Endodermal cell (in vitro differentiated cells): ENCODE results near the gene KDM4F. TPM values are rescaled to one million over a fixed set of nuclear protein-coding genes. Genes with fewer than 3 reads are reported as not detected.

ENCODE experiments used
- DNase-seq: peaks from one replicate; pipeline ENCODE4 v3.0.0-alpha.2; 2017
- H3K27ac ChIP-seq: 2 replicates; pipeline ENCODE4 v1.5.1; 2013; ENCODE audit warnings: mild to moderate bottlenecking, low read depth, low read length, moderate library complexity
- H3K27me3 ChIP-seq: 2 replicates; pipeline ENCODE4 v1.6.1; 2013; ENCODE audit warnings: mild to moderate bottlenecking, low read length, moderate library complexity; ENCODE audit not compliant: insufficient read depth, control insufficient read depth, poor library complexity, severe bottlenecking
- H3K36me3 ChIP-seq: 2 replicates; pipeline ENCODE4 v1.7.0; 2013; ENCODE audit warnings: mild to moderate bottlenecking, low read length, moderate library complexity; ENCODE audit not compliant: control insufficient read depth, insufficient read depth
- H3K4me1 ChIP-seq: one replicate; pipeline ENCODE4 v1.7.0; 2013; ENCODE audit warnings: low read length; ENCODE audit not compliant: control insufficient read depth, insufficient read depth
- H3K4me3 ChIP-seq: 2 replicates; pipeline ENCODE4 v1.5.1; 2013; ENCODE audit warnings: mild to moderate bottlenecking, low read length, moderate library complexity
- H3K9ac ChIP-seq: 2 replicates; pipeline ENCODE4 v1.6.1; 2013; ENCODE audit warnings: mild to moderate bottlenecking, low read length, moderate library complexity; ENCODE audit not compliant: poor library complexity, severe bottlenecking; ENCODE audit errors: extremely low read depth
- H3K9me3 ChIP-seq: 2 replicates; pipeline ENCODE4 v1.6.1; 2013; ENCODE audit warnings: mild to moderate bottlenecking, low read length, moderate library complexity; ENCODE audit not compliant: control insufficient read depth
- H3K27ac Mint-ChIP-seq: 2 replicates; pipeline ENCODE4 v1.8.0; 2020; ENCODE audit warnings: mixed read lengths
- H3K27me3 Mint-ChIP-seq: 2 replicates; pipeline ENCODE4 v1.8.0; 2021; ENCODE audit warnings: mild to moderate bottlenecking, mixed read lengths; ENCODE audit not compliant: insufficient read depth
- H3K36me3 Mint-ChIP-seq: 2 replicates; pipeline ENCODE4 v1.8.0; 2020; ENCODE audit warnings: low read depth, mixed read lengths
- H3K4me1 Mint-ChIP-seq: 2 replicates; pipeline ENCODE4 v1.8.0; 2020; ENCODE audit warnings: mixed read lengths
- H3K4me3 Mint-ChIP-seq: 2 replicates; pipeline ENCODE4 v1.8.0; 2020; ENCODE audit warnings: mild to moderate bottlenecking, moderate library complexity, mixed read lengths
- H3K9me3 Mint-ChIP-seq: 2 replicates; pipeline ENCODE4 v1.8.0; 2020; ENCODE audit warnings: mild to moderate bottlenecking, mixed read lengths
- CTCF ChIP-seq: fragments of 200-600 bp; sonication (generic); conservative IDR thresholded peaks from 2 replicates; pipeline ENCODE4 v1.5.0; 2021; ENCODE audit warnings: antibody characterized with exemption, mild to moderate bottlenecking
- WGBS, 2 experiments: methylation state at CpG; one replicate each; pipeline versions ENCODE4 v1.1.5 to v1.1.7; 2013; ENCODE audit warnings: missing lambda C conversion rate in 2 of 2, mixed read lengths in 1 of 2; ENCODE audit not compliant: insufficient coverage in 1 of 2, insufficient read length in 1 of 2; 5-methylcytosine and 5-hydroxymethylcytosine counted together
- total RNA-seq, 2 donors: library from RNA; stranded (reverse); fragmentation: NEBNext Ultra II Directional in 1 of 2; extraction: Animal tissue kit (Norgen Biotek cat#: 25700) in 1 of 2; gene quantifications; 2 replicates in 1 of 2; 3 replicates in 1 of 2; pipeline ENCODE4 v1.2.1, GENCODE V29; 2021

The KDM4F gene
- total RNA-seq, 2 donors from 2014 or later, result not detected

GRCh38 chr11:95081010-95081409, 31.8 kb downstream of the KDM4F start:
- no peaks in the 10 kb centered on the region for H3K4me1 ChIP-seq
- H3K9me3 ChIP-seq, result no peaks in the 10 kb centered on the region
- H3K27me3 ChIP-seq, result no peaks in the 10 kb centered on the region
- Mint-ChIP-seq H3K27ac (no peak overlapping the region), H3K9me3 (no peaks in the 10 kb centered on the region), H3K4me3 (no peak overlapping the region), H3K4me1 (peaks cover 9% of the 10 kb centered on the region), H3K27me3 (peaks cover 14% of the 10 kb centered on the region), H3K36me3 (no peaks in the 10 kb centered on the region)
- WGBS, 2 experiments, result 79 to 95% methylated on average over 2 to 5 of the region's 5 CpGs
- H3K27ac ChIP-seq, result no peak overlapping the region
- H3K4me3 ChIP-seq, result no peak overlapping the region
- no peak for TF ChIP-seq CTCF
- H3K36me3 ChIP-seq, result no peaks in the 10 kb centered on the region
- no peak for DNase-seq
- no peak overlapping the region for H3K9ac ChIP-seq

- TF ChIP-seq CTCF, result no peak
- H3K27ac Mint-ChIP-seq, result no peak overlapping the region
These were observed 32.2 kb downstream of the KDM4F start for GRCh38 chr11:95081412-95081811.

GRCh38 chr11:95082576-95083001, 33.4 kb downstream of the KDM4F start:
- Mint-ChIP-seq H3K27ac (no peak overlapping the region), H3K36me3 (no peaks in the 10 kb centered on the region), H3K4me1 (peaks cover 6% of the 10 kb centered on the region), H3K4me3 (no peak overlapping the region), H3K27me3 (peaks cover 25% of the 10 kb centered on the region), H3K9me3 (no peaks in the 10 kb centered on the region)
- H3K9me3 ChIP-seq, result no peaks in the 10 kb centered on the region
- H3K27me3 ChIP-seq, result no peaks in the 10 kb centered on the region
- TF ChIP-seq CTCF, result no peak
- no peaks in the 10 kb centered on the region for H3K4me1 ChIP-seq
- no peak overlapping the region for H3K27ac ChIP-seq
- 97 to 100% methylated on average over 1 to 2 of the region's 2 CpGs for WGBS, 2 experiments
- no peaks in the 10 kb centered on the region for H3K36me3 ChIP-seq
- H3K4me3 ChIP-seq, result no peak overlapping the region
- peak; percentile 24 for DNase-seq
- H3K9ac ChIP-seq, result no peak overlapping the region

More at GRCh38 chr11:95081412-95081811, 32.2 kb downstream of the KDM4F start:
- no peak overlapping the region for H3K27ac ChIP-seq
- H3K36me3 ChIP-seq, result no peaks in the 10 kb centered on the region
- peak; percentile 60 for DNase-seq
- H3K9ac ChIP-seq, result no peak overlapping the region
- Mint-ChIP-seq H3K4me1 (peaks cover 9% of the 10 kb centered on the region), H3K36me3 (no peaks in the 10 kb centered on the region), H3K4me3 (no peak overlapping the region), H3K27me3 (peaks cover 18% of the 10 kb centered on the region), H3K9me3 (no peaks in the 10 kb centered on the region)
- no peaks in the 10 kb centered on the region for H3K9me3 ChIP-seq
- H3K4me3 ChIP-seq, result no peak overlapping the region
- WGBS, 2 experiments, result 67 to 83% methylated on average over 1 to 4 of the region's 4 CpGs
- no peaks in the 10 kb centered on the region for H3K27me3 ChIP-seq
- no peaks in the 10 kb centered on the region for H3K4me1 ChIP-seq
